Ecto neural progenitor cell (in vitro differentiated cells): ENCODE results near the gene UPF2.
"Not testable (repeated sequence)": the region's sequence is repeated elsewhere in the genome, so short reads cannot be mapped to it uniquely, and the experiment has no call there.

ENCODE experiments used
- DNase-seq: peaks from one replicate; pipeline ENCODE4 v3.0.0-alpha.2; 2018; ENCODE audit warnings: low spot score

Gene UPF2, protein sequence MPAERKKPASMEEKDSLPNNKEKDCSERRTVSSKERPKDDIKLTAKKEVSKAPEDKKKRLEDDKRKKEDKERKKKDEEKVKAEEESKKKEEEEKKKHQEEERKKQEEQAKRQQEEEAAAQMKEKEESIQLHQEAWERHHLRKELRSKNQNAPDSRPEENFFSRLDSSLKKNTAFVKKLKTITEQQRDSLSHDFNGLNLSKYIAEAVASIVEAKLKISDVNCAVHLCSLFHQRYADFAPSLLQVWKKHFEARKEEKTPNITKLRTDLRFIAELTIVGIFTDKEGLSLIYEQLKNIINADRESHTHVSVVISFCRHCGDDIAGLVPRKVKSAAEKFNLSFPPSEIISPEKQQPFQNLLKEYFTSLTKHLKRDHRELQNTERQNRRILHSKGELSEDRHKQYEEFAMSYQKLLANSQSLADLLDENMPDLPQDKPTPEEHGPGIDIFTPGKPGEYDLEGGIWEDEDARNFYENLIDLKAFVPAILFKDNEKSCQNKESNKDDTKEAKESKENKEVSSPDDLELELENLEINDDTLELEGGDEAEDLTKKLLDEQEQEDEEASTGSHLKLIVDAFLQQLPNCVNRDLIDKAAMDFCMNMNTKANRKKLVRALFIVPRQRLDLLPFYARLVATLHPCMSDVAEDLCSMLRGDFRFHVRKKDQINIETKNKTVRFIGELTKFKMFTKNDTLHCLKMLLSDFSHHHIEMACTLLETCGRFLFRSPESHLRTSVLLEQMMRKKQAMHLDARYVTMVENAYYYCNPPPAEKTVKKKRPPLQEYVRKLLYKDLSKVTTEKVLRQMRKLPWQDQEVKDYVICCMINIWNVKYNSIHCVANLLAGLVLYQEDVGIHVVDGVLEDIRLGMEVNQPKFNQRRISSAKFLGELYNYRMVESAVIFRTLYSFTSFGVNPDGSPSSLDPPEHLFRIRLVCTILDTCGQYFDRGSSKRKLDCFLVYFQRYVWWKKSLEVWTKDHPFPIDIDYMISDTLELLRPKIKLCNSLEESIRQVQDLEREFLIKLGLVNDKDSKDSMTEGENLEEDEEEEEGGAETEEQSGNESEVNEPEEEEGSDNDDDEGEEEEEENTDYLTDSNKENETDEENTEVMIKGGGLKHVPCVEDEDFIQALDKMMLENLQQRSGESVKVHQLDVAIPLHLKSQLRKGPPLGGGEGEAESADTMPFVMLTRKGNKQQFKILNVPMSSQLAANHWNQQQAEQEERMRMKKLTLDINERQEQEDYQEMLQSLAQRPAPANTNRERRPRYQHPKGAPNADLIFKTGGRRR

DNA sequence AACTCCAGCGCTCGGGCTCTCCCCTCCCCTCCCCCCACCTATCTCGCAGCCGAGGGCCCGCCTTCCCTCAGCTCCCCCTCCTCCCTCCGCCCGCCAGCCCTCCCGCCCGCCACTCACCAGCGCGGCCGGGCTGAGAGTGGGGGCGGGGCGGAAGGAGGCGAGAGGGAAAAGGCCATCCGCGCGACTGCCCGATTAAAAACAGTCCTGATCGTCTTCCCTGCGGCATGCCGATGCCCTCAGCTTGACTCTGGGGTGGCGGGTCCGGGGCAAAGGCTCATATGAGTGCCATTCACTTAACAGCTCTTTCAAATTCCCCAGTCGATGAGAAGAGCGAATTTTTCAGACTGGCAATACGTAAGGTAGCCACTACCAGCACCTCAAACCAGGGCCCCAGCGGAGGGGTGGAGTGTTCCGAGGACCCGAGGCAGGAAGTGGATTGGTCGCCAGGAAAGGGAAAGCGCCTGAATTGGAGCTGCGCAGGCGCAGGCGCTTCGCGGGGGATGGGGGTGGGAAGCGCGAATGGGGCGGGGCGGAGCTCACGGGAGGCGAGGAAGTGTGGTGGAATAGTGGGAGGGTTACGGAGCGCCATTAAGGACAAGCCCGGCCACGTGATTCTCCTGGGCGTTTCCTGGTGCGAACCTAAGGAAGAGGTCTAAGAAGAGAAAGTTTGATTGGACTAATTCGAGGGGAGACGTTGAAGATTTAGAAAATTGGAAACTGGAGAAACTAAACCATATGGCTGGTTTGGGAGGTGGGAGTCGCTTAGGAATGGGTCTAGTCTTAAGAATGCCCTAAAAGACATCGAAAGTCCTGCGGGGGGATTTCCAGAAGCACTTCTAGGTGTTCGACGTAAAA is at the start of gene UPF2:
Gene UPF2, minus strand, starts transcription at position 13 of the 855 bp plus-strand sequence. CDS start 7,386 bp downstream, outside the sequence.
- peak; percentile 98 for DNase-seq

DNA sequence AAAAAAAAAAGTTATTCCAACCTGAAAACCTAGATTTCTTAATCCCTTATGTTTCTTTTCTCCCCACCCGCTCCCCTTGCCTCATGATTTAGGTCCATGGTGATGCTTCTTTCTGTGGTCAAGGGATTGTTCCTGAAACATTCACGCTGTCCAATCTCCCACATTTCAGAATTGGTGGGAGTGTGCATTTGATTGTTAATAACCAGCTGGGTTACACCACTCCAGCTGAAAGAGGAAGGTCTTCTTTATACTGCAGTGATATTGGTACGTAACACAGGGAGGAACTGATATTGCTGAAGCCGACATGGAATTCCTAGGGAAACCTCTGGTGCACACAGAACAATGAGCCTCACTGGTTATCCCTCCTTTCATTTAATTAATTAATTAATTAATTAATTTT is 48.8 kb upstream of the UPF2 start:
- no peak for DNase-seq

DNA sequence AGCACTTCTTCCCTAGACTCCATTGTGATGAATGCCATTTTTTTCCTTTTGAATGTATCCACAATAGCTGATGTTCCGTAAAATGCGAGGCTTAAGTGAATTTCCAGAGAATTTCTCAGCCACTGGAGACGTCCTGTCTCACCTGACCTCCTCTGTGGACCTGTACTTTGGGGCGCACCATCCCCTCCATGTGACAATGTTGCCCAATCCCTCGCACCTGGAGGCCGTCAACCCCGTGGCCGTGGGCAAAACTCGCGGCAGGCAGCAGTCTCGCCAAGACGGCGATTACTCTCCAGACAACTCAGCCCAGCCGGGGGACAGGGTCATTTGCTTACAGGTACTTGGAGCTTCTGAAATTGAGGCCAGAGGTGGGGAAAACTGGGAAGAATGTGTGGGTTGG is 46.3 kb upstream of the UPF2 start:
- no peak for DNase-seq

DNA sequence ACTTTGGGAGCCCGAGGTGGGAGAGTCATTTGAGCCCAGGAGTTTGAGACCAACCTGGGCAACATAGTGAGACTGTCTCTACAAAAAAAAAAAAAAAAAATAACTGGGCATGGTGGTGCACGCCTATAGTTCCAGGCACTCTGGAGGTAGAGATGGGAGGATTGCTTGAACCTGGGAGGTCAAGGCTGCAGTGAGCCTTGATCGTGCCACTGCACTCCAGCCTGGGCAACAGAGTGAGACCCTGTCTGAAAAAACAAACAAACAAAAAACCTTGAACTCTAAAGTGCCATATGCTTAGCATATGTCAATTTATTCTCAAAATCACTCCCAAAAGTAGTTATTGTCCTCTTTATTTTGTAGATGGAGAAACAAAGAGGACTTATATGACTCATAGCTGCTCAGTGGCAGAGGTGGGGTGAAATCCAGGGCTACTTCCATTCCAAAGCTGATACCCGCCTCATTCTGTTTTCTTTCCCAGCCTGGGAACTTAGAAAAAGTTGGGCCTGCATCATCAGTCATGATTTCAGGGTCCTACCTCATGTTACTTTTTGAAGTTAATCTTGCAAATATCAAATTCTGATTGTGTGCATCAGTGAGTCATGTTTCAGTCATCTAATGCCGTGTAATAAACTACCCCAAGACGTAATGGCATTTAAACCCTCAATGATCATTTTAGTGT is 39.4 kb upstream of the UPF2 start:
- no peak for DNase-seq

DNA sequence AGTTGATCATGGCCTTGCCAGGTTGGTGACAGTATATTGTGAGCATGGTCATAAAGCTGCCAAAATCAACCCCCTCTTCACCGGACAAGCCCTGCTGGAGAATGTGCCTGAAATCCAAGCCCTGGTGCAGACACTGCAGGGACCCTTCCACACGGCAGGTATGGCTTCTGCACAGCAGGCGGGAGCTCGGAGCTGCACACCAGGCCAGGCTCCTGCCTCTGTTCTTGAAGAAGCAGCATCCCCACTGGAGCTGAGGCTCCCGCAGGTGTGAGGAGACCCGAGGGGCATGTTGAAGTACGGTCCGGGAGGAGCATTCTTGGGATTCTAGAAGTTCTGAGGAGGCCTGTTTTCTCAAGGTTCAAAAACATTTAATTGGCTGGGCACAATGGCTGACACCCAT is 38.9 kb upstream of the UPF2 start:
- no peak for DNase-seq

DNA sequence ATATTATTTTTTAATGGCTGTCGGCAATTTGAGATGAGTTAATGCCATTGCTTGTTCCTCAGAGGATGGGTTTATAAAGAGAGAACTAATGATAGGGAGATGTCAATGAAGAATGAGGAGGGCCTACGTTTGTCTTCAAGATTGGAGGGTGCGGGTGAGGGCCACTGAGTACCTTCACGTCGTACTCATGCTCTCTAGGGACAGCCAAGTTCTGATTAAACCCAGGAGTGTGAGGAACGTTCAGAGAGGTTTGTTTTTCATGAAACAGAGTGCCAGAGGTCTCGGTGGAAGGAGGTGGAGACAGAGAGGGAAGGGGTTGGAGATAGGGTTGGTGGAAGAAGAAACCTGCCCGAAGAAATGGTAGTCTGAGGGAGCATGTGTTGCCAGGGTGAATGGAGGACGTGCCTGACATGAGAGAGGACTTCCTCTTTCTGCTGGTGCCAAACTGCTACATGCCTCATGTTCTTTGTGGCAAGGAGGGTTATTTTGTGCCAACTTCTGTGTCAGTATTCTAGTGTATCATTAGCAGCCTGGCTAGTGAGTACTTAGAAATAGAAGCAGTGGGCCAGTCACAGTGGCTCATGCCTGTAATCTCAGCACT is 35.1 kb upstream of the UPF2 start:
- DNase-seq: no peak

DNA sequence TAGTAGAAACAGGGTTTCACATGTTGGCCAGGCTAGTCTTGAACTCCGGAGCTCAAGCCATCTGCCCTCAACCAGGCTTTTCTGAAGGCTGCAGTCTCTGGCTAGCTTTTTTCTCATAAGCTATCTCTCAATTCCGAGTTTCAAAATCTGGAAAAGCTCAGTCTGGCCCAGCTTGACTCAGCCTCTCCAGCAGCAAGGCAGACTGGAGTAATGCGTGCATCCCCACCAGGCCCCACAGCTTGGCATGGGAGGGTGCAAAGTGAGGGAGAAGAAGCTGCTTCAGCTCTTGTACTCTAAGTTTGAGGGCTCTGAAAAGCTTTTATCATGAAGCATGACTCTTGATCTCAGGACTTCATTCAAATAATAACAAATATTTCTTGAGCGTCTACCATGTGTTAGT is 30.9 kb upstream of the UPF2 start:
- DNase-seq: no peak

DNA sequence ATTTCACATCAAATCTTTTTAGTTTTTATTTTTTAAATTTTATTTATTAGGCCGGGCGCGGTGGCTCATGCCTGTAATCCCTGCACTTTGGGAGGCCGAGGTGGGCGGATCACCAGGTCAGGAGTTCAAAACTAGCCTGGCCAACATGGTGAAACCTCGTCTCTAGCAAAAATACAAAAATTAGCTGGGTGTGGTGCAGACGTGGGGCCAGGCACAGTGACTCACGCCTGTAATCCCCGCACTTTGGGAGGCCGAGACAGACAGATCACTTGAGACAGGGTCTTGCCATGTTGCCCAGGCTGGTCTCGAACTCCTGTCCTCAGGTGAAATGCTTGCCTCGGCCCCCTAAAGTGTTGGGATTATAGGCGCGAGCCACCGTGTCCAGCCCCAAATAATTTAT is 28.8 kb upstream of the UPF2 start:
- DNase-seq: not testable (repeated sequence)

DNA sequence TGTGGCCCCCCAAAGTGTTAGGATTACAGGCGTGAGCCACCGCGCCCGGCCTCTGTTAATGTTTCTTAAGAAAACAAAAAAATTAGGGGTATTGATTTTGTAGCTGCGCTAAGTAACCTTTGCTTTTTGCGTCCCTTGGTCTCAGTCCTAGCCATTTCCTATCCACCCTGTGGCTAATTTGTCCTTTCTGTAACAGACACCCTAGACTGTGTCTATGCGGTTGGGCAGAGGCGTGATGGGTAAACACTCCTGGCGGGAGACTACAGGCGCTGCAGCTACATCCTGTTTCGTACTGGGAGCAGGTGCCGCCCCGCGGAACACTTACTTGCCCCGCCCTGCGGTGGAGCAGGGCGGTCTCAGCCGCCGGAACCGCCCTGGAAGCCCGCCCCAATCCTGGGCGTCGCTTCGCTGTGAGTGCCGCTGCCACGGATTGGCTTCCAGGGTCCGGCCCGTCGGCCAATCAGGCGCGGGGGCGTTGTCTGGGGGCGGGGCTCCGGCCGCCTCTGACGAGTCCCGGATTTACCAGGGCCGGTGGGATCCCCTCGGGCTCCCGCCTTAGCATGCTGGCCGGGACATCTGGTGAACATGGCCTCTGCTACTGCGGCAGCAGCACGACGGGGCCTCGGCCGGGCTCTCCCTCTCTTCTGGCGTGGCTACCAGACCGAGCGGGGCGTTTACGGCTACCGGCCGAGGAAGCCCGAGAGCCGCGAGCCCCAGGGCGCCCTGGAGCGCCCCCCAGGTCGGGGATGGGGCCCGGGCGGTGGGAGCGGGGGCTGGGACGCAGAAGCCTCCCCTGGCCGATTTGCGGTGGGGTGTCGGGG is 26.1 kb upstream of the UPF2 start, which contains the start of gene DHTKD1:
Gene DHTKD1, plus strand, starts transcription at position 506 of the 821 bp plus-strand sequence. Its CDS starts 80 bp downstream, at position 586.
- DNase-seq: peak; percentile 100

DNA sequence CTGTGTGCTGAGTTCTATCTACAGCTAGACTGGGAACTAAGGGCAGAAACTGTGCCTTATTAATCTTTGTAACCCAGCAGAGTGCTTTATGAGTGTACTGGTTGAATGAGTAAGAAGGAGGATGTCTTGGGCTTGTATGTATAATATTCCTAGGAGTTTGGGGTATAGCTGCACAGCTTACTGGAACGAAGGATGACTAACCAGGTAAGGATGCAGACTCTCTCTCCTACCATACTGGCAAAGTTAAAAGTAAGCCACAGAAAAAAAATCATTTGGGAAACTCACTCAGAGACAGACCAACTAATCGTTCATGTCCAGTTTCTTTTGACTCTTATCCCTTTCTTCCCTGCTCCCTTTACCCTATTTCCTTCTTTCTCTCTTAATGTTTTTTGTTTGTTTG is 24.7 kb upstream of the UPF2 start:
- DNase-seq: no peak

DNA sequence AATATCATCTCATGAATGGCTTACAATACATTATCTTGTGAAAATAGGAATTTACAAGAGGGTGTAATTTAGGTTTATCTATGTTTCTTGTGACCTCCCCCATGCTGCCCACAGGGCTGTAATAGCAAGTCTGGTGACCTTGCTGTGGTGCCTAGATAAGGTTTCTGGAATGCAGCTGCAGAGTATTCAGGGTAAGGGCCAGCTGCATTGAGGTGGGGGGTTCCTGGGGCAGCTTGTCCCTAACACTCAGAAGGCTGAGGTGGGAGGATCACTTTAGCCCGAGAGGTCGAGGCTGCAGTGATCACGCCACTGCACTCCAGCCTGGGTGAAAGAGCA is 20.8 kb upstream of the UPF2 start:
- DNase-seq: no peak

DNA sequence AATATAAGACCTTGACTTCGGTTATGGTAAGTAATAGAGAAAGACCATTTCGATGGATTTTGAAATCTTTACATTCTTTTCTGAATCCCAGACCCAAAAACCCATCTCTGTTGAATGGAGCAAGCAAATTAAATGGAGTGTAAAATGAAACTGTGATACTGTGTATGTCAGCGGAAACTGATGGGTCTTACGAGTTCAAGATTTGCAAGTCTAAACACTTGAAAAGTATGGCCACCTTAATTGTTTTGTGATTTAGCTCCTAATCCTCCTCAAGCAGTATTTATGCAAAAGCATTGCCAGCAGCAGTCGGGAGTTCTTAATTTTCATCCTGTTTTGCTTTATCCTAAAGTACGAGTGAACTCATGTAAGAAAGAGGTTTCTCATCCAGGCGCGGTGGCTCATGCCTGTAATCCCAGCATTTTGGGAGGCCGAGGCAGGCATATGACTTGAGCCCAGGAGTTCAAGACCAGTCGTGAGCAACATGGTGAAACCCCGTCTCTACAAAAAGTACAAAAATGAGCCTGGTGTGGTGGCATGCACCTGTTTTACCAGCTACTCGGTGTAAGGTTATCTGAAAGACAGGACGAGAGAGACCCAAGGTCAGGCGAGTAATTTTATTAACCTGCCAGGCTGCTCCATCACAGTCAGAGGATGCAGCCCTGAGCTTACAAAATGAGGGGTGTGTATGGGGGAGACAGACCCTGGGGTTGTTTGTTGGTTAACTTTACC is 20.3 kb upstream of the UPF2 start:
- no peak for DNase-seq

DNA sequence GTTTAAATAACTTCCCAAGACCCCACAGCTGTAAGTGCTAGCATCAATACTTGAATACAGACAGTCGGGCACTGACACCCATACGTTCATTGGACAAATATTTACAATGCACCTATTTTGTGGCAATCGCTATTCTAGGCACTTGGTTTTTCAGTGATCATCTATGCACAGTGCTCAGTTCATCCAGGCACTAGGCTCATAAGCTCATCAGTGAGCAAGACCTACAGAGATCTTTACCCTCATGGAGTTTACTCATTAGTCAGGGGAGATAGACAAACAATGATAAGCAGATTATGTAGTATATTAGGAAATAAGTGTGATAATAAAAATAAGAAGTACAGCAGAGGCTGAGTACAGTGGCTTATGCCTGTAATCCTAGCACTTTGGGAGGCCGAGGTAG is 18.5 kb upstream of the UPF2 start:
- DNase-seq: no peak

DNA sequence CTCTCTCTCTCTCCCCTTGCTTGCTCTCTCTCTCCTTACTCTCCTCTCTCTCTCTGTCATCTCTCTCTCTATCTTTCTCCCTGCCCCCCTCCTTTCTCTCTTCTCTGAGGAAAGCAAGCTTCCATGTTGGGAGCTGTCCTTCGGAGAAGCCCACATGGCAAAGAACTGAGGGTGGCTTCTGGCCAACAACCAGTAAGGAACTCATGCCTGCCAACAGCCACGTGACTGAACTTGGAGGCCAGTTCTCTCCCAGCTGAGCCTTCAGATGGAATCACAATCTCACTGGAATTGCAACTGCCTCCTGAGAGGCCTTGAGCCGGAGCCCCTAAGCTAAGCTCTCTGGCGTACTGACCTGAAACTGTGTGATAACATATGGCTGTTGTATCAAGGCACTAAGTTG is 14.1 kb upstream of the UPF2 start:
- DNase-seq: no peak

DNA sequence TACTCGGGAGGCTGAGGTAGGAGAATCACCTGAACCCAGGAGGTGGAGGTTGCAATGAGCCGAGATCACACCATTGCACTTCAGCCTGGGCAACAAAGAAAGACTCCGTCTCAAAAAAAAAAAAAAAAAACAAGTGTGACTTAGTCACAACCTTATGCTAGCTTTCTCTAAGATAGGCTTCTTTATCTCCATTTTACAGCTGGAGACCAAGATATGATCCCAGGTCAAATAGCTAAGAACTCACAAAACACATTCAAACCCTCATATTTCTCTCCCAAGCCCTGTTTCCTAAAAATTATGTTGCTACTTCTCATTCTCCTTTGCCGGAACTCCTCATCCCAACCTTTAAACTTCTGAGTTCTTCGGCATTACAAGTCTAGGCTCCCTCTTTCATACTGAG is 13.1 kb upstream of the UPF2 start:
- DNase-seq: no peak

DNA sequence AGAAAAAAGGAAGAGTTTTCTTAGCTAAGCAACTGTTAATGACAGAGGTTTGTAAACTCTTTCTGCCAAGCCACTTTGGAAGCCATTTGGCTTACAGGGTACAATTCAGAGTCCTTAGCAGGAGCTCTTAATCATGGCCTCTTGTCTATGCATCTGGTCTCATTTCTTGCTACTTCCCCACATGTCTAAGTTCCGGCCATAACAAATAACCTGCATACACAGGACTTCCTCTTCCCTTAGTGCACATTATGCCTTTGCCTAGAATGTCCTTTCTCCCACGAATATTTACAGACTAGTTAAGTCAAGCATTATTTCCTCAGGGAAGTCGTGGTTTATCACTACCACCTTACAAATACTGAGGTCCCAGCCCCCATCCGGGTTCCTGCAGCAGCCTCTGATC is 8.6 kb upstream of the UPF2 start:
- DNase-seq: no peak

DNA sequence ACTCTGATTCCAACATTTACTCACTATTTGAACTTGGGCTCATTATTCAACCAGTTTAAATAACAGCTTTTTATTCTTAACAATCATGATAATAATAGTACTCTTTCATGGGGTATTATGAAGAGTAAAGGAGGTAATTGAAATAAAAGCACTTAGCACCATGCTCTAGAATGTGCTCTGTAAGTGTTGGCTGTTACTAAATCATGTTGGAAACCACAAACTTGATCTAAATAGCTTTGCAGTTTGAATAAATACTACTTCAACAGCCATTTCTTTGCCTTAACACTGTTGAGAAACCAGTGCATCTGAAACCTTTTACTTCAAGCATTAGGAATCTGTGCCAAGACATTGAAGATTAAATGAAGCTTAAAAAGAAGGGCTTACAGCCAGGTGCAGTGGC is 7.9 kb upstream of the UPF2 start:
- no peak for DNase-seq

DNA sequence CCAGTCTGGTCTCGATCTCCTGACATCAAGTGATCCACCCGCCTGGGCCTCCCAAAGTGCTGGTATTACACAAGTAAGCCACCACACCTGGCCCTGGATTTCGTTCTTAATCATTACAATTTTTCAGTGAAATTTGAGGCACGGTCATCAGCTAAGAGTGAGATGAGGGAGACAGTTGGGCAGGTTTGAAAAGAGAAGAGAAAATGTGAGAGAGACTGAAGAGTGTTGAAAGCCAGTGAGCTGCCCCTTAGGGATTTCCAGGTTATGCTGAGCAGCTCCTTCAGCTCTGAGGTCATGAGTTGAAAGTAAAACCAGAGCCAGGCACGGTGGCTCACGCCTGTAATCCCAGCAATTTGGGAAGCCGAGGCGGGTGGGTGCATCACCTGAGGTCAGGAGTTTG is 5.9 kb upstream of the UPF2 start:
- no peak for DNase-seq

DNA sequence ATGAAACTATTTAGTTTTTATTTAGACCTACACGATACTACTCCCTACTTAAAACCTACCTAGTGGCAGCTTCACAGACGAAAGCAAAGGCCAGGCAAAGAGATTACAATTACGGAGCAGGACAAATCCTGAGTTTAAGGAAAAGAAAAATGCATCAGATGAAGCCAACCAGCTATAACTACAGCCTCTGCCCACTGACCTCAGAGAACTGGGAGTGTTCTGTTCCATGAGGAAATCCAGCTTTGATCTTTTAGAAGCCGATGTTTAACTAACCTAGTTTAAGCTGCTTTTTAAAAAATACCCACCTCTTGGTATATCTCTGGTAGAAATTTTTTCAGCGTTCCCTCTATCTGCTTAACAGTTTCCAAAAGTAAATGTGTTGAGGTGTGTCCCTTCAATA is 3.0 kb upstream of the UPF2 start:
- DNase-seq: no peak
